Measurements from ENCODE around the gene ATP9A. TPM values are rescaled to one million over a fixed set of nuclear protein-coding genes. Genes with fewer than 3 reads are reported as not detected.
A peak's percentile ranks its signal among the peaks of the same experiment; 100 is the strongest.
"Not testable (repeated sequence)": the region's sequence is repeated elsewhere in the genome, so short reads cannot be mapped to it uniquely, and the experiment has no call there.

Gene ATP9A
- polyA plus RNA-seq, 3 donors from 2014 or later: 0.82 to 2.8 (median 1.2) TPM

- H3K4me1 Mint-ChIP-seq: peaks cover 7 to 19% of the 10 kb centered on the region in 2 donors
- no peak overlapping the region for H3K4me3 Mint-ChIP-seq
- no peak overlapping the region for H3K27ac Mint-ChIP-seq
- peaks cover 0 to 5% (median 2%) of the 10 kb centered on the region in 3 donors for H3K27me3 Mint-ChIP-seq (ENCODE audit: low read depth in 3 of 3)
- H3K36me3 Mint-ChIP-seq: no peaks in the 10 kb centered on the region
- DNase-seq: no peak
- peaks cover 0 to 2% (median 0%) of the 10 kb centered on the region in 6 donors for H3K9me3 Mint-ChIP-seq
These were observed 32.2 kb downstream of the ATP9A start for GRCh38 chr20:51735728-51736600.

- no peaks in the 10 kb centered on the region for H3K36me3 Mint-ChIP-seq
- no peak for DNase-seq
- H3K27ac Mint-ChIP-seq: no peak overlapping the region
- peaks cover 0 to 5% (median 2%) of the 10 kb centered on the region in 3 donors for H3K27me3 Mint-ChIP-seq (ENCODE audit: low read depth in 3 of 3)
- H3K4me3 Mint-ChIP-seq: no peak overlapping the region
- peaks cover 7 to 19% of the 10 kb centered on the region in 2 donors for H3K4me1 Mint-ChIP-seq
- peaks cover 0 to 2% (median 0%) of the 10 kb centered on the region in 6 donors for H3K9me3 Mint-ChIP-seq
These were observed 33.1 kb downstream of the ATP9A start for GRCh38 chr20:51734876-51735720.

- no peak overlapping the region for H3K4me3 Mint-ChIP-seq
- DNase-seq: no peak
- no peaks in the 10 kb centered on the region for H3K9me3 Mint-ChIP-seq
- H3K27ac Mint-ChIP-seq: peak overlapping the region in 1 of 6 donors; percentile 37
- no peaks in the 10 kb centered on the region for H3K36me3 Mint-ChIP-seq
- H3K27me3 Mint-ChIP-seq (ENCODE audit: low read depth in 3 of 3): peaks cover 0 to 2% (median 0%) of the 10 kb centered on the region in 3 donors
- peaks cover 5 to 7% of the 10 kb centered on the region in 2 donors for H3K4me1 Mint-ChIP-seq
These were observed 35.1 kb downstream of the ATP9A start for GRCh38 chr20:51733070-51733469.

GRCh38 chr20:51732096-51732791 is 35.9 kb downstream of the ATP9A start:
- peak overlapping the region in 1 of 6 donors; percentile 40 for H3K27ac Mint-ChIP-seq
- H3K36me3 Mint-ChIP-seq: no peaks in the 10 kb centered on the region
- H3K4me1 Mint-ChIP-seq: peaks cover 3 to 7% of the 10 kb centered on the region in 2 donors
- H3K9me3 Mint-ChIP-seq: no peaks in the 10 kb centered on the region
- H3K4me3 Mint-ChIP-seq: no peak overlapping the region
- peaks cover 0 to 2% (median 0%) of the 10 kb centered on the region in 3 donors for H3K27me3 Mint-ChIP-seq (ENCODE audit: low read depth in 3 of 3)
- no peak for DNase-seq

- no peaks in the 10 kb centered on the region for H3K36me3 Mint-ChIP-seq
- no peaks in the 10 kb centered on the region for H3K9me3 Mint-ChIP-seq
- peaks cover 0 to 2% (median 0%) of the 10 kb centered on the region in 3 donors for H3K27me3 Mint-ChIP-seq (ENCODE audit: low read depth in 3 of 3)
- H3K4me1 Mint-ChIP-seq: peaks cover 3 to 7% of the 10 kb centered on the region in 2 donors
- DNase-seq: no peak
- H3K4me3 Mint-ChIP-seq: no peak overlapping the region
- H3K27ac Mint-ChIP-seq: no peak overlapping the region
These were observed 36.5 kb downstream of the ATP9A start for GRCh38 chr20:51731731-51732095.

GRCh38 chr20:51729771-51730170 is 38.4 kb downstream of the ATP9A start:
- Mint-ChIP-seq H3K4me3 (no peak overlapping the region), H3K9me3 (no peaks in the 10 kb centered on the region), H3K4me1 (peaks cover 3 to 7% of the 10 kb centered on the region in 2 donors), H3K27ac (no peak overlapping the region), H3K36me3 (peaks cover 0 to 5% (median 0%) of the 10 kb centered on the region in 3 donors), H3K27me3 (ENCODE audit: low read depth in 3 of 3) (no peaks in the 10 kb centered on the region)
- DNase-seq: no peak

- no peaks in the 10 kb centered on the region for H3K27me3 Mint-ChIP-seq (ENCODE audit: low read depth in 3 of 3)
These were observed 39.5 kb downstream of the ATP9A start for GRCh38 chr20:51728737-51729136.

GRCh38 chr20:51727872-51728271 is 40.3 kb downstream of the ATP9A start:
- no peaks in the 10 kb centered on the region for H3K27me3 Mint-ChIP-seq (ENCODE audit: low read depth in 3 of 3)
- no peak overlapping the region for H3K27ac Mint-ChIP-seq
- DNase-seq: no peak
- no peaks in the 10 kb centered on the region for H3K9me3 Mint-ChIP-seq
- no peak overlapping the region for H3K4me3 Mint-ChIP-seq
- H3K4me1 Mint-ChIP-seq: peaks cover 3 to 7% of the 10 kb centered on the region in 2 donors
- H3K36me3 Mint-ChIP-seq: peaks cover 3 to 10% (median 5%) of the 10 kb centered on the region in 3 donors

More at GRCh38 chr20:51728737-51729136, 39.5 kb downstream of the ATP9A start:
- peaks cover 0 to 10% (median 5%) of the 10 kb centered on the region in 3 donors for H3K36me3 Mint-ChIP-seq
- peaks cover 3 to 7% of the 10 kb centered on the region in 2 donors for H3K4me1 Mint-ChIP-seq
- DNase-seq: no peak
- no peaks in the 10 kb centered on the region for H3K9me3 Mint-ChIP-seq
- no peak overlapping the region for H3K4me3 Mint-ChIP-seq
- no peak overlapping the region for H3K27ac Mint-ChIP-seq

- Mint-ChIP-seq H3K36me3 (peaks cover 5 to 10% (median 5%) of the 10 kb centered on the region in 3 donors), H3K9me3 (no peaks in the 10 kb centered on the region), H3K4me1 (no peaks in the 10 kb centered on the region), H3K27me3 (ENCODE audit: low read depth in 3 of 3) (no peaks in the 10 kb centered on the region), H3K4me3 (no peak overlapping the region), H3K27ac (no peak overlapping the region)
- DNase-seq: no peak
These were observed 42.5 kb downstream of the ATP9A start for GRCh38 chr20:51725584-51726176.

- not testable (repeated sequence) for H3K27me3 Mint-ChIP-seq (ENCODE audit: low read depth in 3 of 3); H3K27ac Mint-ChIP-seq; DNase-seq; H3K9me3 Mint-ChIP-seq; H3K4me3 Mint-ChIP-seq; H3K4me1 Mint-ChIP-seq
- H3K36me3 Mint-ChIP-seq: peaks cover 5 to 13% (median 5%) of the 10 kb centered on the region in 3 donors
These were observed 45.2 kb downstream of the ATP9A start for GRCh38 chr20:51723026-51723425.

- not testable (repeated sequence) for H3K4me1 Mint-ChIP-seq; H3K4me3 Mint-ChIP-seq; H3K27ac Mint-ChIP-seq; H3K27me3 Mint-ChIP-seq (ENCODE audit: low read depth in 3 of 3); DNase-seq; H3K9me3 Mint-ChIP-seq
- H3K36me3 Mint-ChIP-seq: peaks cover 5 to 14% (median 5%) of the 10 kb centered on the region in 3 donors
These were observed 45.9 kb downstream of the ATP9A start for GRCh38 chr20:51722246-51722645.

- peaks cover 5 to 14% (median 5%) of the 10 kb centered on the region in 3 donors for H3K36me3 Mint-ChIP-seq
- no peaks in the 10 kb centered on the region for H3K27me3 Mint-ChIP-seq (ENCODE audit: low read depth in 3 of 3)
- no peak overlapping the region for H3K4me3 Mint-ChIP-seq
- peaks cover 4% of the 10 kb centered on the region in 2 donors for H3K4me1 Mint-ChIP-seq
- H3K9me3 Mint-ChIP-seq: no peaks in the 10 kb centered on the region
- no peak overlapping the region for H3K27ac Mint-ChIP-seq
- no peak for DNase-seq
These were observed 47.3 kb downstream of the ATP9A start for GRCh38 chr20:51720854-51721253.

- H3K4me3 Mint-ChIP-seq: no peak overlapping the region
- H3K9me3 Mint-ChIP-seq: no peaks in the 10 kb centered on the region
- no peak for DNase-seq
- H3K4me1 Mint-ChIP-seq: peaks cover 8% of the 10 kb centered on the region in 2 donors
- H3K36me3 Mint-ChIP-seq: peaks cover 5 to 10% (median 5%) of the 10 kb centered on the region in 3 donors
- H3K27me3 Mint-ChIP-seq (ENCODE audit: low read depth in 3 of 3): peaks cover 0 to under 1% (median 0%) of the 10 kb centered on the region in 3 donors
- no peak overlapping the region for H3K27ac Mint-ChIP-seq
These were observed 47.8 kb downstream of the ATP9A start for GRCh38 chr20:51720384-51720783.

Measured in immature natural killer cell (primary cell).